Epithelial cell of prostate (primary cell): ENCODE results near the gene PRPF40B.

ENCODE experiments used
- DNase-seq: peaks from one replicate; pipeline ENCODE4 v3.0.0-alpha.2; 2011; ENCODE audit warnings: low read depth, low spot score
- H3K27ac ChIP-seq: fragments of 450-650 bp; 2 replicates; pipeline ENCODE4 v1.5.1; 2017; ENCODE audit warnings: mild to moderate bottlenecking

The PRPF40B gene

GRCh38 chr12:49652921-49653520 lies 29.7 kb downstream of the PRPF40B start:
- no peak for DNase-seq
- H3K27ac ChIP-seq, result no peak overlapping the region

- no peak for DNase-seq
- no peak overlapping the region for H3K27ac ChIP-seq
Observed at GRCh38 chr12:49654715-49655114, 31.4 kb downstream of the PRPF40B start.

- DNase-seq, result no peak
- H3K27ac ChIP-seq, result no peak overlapping the region
Observed at GRCh38 chr12:49655595-49656236, 32.4 kb downstream of the PRPF40B start.

GRCh38 chr12:49658276-49658675 lies 34.9 kb downstream of the PRPF40B start:
- no peak overlapping the region for H3K27ac ChIP-seq
- DNase-seq, result no peak

- no peak for DNase-seq
- H3K27ac ChIP-seq, result no peak overlapping the region
Observed at GRCh38 chr12:49659753-49660152, 36.4 kb downstream of the PRPF40B start.

GRCh38 chr12:49661191-49661590 lies 37.8 kb downstream of the PRPF40B start:
- no peak for DNase-seq
- no peak overlapping the region for H3K27ac ChIP-seq

- no peak overlapping the region for H3K27ac ChIP-seq
- no peak for DNase-seq
Observed at GRCh38 chr12:49661746-49662145, 38.4 kb downstream of the PRPF40B start.

- no peak for DNase-seq
- H3K27ac ChIP-seq, result peak overlapping the region; percentile 25
Observed at GRCh38 chr12:49662998-49663843, 39.9 kb downstream of the PRPF40B start.

GRCh38 chr12:49664167-49664566 lies 40.8 kb downstream of the PRPF40B start:
- no peak overlapping the region for H3K27ac ChIP-seq
- DNase-seq, result no peak

GRCh38 chr12:49664591-49665239 lies 41.4 kb downstream of the PRPF40B start:
- no peak for DNase-seq
- H3K27ac ChIP-seq, result no peak overlapping the region

GRCh38 chr12:49665384-49665783 lies 42.0 kb downstream of the PRPF40B start:
- no peak overlapping the region for H3K27ac ChIP-seq
- no peak for DNase-seq

GRCh38 chr12:49666176-49666575 lies 42.8 kb downstream of the PRPF40B start:
- no peak overlapping the region for H3K27ac ChIP-seq
- DNase-seq, result no peak

GRCh38 chr12:49667325-49668090 lies 44.1 kb downstream of the PRPF40B start:
- H3K27ac ChIP-seq, result no peak overlapping the region
- no peak for DNase-seq

GRCh38 chr12:49669796-49670195 lies 46.4 kb downstream of the PRPF40B start:
- DNase-seq, result no peak

GRCh38 chr12:49671031-49671765 lies 47.8 kb downstream of the PRPF40B start:
- DNase-seq, result no peak

More at GRCh38 chr12:49669796-49670195, 46.4 kb downstream of the PRPF40B start:
- no peak overlapping the region for H3K27ac ChIP-seq

GRCh38 chr12:49672301-49673217 lies 49.2 kb downstream of the PRPF40B start:
- H3K27ac ChIP-seq, result no peak overlapping the region
- no peak for DNase-seq

More at GRCh38 chr12:49671031-49671765, 47.8 kb downstream of the PRPF40B start:
- no peak overlapping the region for H3K27ac ChIP-seq

GRCh38 chr12:49673446-49674317 lies 50.3 kb downstream of the PRPF40B start:
- no peak overlapping the region for H3K27ac ChIP-seq
- DNase-seq, result no peak
